ENCODE measurements around the gene IL17RB.

Gene IL17RB

DNA sequence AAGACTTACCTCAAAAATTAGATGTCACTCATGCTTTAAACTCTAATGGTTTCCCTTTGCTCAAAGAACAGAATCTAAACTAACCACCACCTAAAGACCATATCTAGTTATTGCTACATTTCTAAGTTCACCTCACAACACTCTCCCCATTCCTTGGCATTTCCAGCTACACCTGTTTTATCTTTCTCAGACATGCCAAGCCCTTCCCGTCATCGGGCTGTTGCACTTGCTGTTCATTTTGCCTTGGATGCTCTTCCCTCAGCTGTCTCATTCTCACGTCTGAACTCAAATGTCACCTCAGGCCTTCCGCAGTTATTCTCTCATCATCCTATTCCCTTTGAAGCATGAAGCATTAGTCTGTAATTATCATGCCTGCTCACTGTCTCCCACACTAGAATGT lies 36.6 kb downstream of the IL17RB start:
- H3K4me3 ChIP-seq (ENCODE audit: low read length) = no peak overlapping the region
- H3K27me3 ChIP-seq (ENCODE audit: control insufficient read depth, low read length) = no peaks in the 10 kb centered on the region
- H3K79me2 ChIP-seq (ENCODE audit: control insufficient read depth, low read length) = peaks cover 27% of the 10 kb centered on the region
- no peaks in the 10 kb centered on the region for H3K9me3 ChIP-seq (ENCODE audit: control insufficient read depth, insufficient read depth, low read length)
- TF ChIP-seq, protein P1, sequence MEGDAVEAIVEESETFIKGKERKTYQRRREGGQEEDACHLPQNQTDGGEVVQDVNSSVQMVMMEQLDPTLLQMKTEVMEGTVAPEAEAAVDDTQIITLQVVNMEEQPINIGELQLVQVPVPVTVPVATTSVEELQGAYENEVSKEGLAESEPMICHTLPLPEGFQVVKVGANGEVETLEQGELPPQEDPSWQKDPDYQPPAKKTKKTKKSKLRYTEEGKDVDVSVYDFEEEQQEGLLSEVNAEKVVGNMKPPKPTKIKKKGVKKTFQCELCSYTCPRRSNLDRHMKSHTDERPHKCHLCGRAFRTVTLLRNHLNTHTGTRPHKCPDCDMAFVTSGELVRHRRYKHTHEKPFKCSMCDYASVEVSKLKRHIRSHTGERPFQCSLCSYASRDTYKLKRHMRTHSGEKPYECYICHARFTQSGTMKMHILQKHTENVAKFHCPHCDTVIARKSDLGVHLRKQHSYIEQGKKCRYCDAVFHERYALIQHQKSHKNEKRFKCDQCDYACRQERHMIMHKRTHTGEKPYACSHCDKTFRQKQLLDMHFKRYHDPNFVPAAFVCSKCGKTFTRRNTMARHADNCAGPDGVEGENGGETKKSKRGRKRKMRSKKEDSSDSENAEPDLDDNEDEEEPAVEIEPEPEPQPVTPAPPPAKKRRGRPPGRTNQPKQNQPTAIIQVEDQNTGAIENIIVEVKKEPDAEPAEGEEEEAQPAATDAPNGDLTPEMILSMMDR (IDR thresholded peaks at IDR 0.05; ENCODE audit: low read depth, low read length, poor library complexity, severe bottlenecking) = no peak
- no peak for TF ChIP-seq EZH2phosphoT487 (IDR thresholded peaks at IDR 0.05; ENCODE audit: borderline replicate concordance, low read length)
- H3K36me3 ChIP-seq (ENCODE audit: control insufficient read depth, low read length) = peaks cover 81% of the 10 kb centered on the region
- peaks cover 17% of the 10 kb centered on the region for H3F3A ChIP-seq (ENCODE audit: control insufficient read depth, insufficient read depth)
- H3K27ac ChIP-seq (ENCODE audit: low read depth, low read length) = no peak overlapping the region
- H3K9me2 ChIP-seq (replicated peaks; ENCODE audit: control insufficient read depth, low read length) = no peaks in the 10 kb centered on the region
- no peaks in the 10 kb centered on the region for H4K20me1 ChIP-seq (ENCODE audit: control insufficient read depth, insufficient read depth, low read depth, low read length)
- H3K4me2 ChIP-seq (ENCODE audit: low read length) = no peak overlapping the region
- H3K4me1 ChIP-seq (ENCODE audit: control insufficient read depth, low read length) = peaks cover 17% of the 10 kb centered on the region

DNA sequence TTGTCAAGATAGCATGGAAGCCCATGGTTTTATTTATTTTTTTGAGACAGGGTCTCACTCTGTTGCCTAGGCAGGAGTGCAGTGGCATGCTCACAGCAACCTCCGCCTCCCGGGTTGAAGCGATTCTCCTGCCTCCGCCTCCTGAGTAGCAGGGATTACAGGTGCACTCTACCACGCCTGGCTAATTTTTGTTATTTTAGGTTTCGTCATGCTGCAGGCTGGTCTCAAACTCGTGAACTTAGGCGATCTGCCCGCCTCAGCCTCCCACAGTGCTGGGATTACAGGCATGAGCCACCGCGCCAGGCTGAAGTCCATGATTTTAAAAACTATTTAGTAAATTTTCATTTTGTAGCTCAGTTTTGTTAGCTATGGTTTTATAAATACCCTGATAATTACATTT lies 38.3 kb downstream of the IL17RB start:
- H3F3A ChIP-seq (ENCODE audit: control insufficient read depth, insufficient read depth) = peaks cover 17% of the 10 kb centered on the region
- peaks cover 43% of the 10 kb centered on the region for H3K79me2 ChIP-seq (ENCODE audit: control insufficient read depth, low read length)
- no peaks in the 10 kb centered on the region for H3K27me3 ChIP-seq (ENCODE audit: control insufficient read depth, low read length)
- TF ChIP-seq, protein P1 (IDR thresholded peaks at IDR 0.05; ENCODE audit: low read depth, low read length, poor library complexity, severe bottlenecking) = no peak
- TF ChIP-seq EZH2phosphoT487 (IDR thresholded peaks at IDR 0.05; ENCODE audit: borderline replicate concordance, low read length) = no peak
- H3K27ac ChIP-seq (ENCODE audit: low read depth, low read length) = no peak overlapping the region
- H4K20me1 ChIP-seq (ENCODE audit: control insufficient read depth, insufficient read depth, low read depth, low read length) = no peaks in the 10 kb centered on the region; the same call in 1 of the 2 replicates
- H3K9me2 ChIP-seq (replicated peaks; ENCODE audit: control insufficient read depth, low read length) = no peaks in the 10 kb centered on the region
- no peaks in the 10 kb centered on the region for H3K9me3 ChIP-seq (ENCODE audit: control insufficient read depth, insufficient read depth, low read length)
- peaks cover 21% of the 10 kb centered on the region for H3K4me1 ChIP-seq (ENCODE audit: control insufficient read depth, low read length)
- peaks cover 76% of the 10 kb centered on the region for H3K36me3 ChIP-seq (ENCODE audit: control insufficient read depth, low read length)
- H3K4me2 ChIP-seq (ENCODE audit: low read length) = no peak overlapping the region
- no peak overlapping the region for H3K4me3 ChIP-seq (ENCODE audit: low read length)

DNA sequence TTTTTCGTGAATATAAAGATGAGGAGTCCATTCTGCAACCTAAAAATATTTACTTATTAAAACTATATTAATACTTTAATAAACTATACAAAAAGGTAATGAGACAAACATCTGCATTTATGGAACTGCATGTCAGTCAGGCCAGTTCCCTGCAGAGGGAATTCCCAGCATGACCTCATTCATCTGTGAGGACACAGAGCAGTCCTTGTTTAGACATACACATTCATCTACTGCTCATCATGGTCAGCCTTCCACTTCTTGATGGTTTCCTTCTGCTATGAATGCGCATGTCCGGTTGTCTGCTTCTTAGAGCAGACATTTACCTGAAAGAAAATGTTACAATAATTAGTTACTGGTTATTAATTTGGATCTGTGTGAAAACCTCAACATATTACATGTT lies 38.9 kb downstream of the IL17RB start:
- Histone ChIP-seq H3K4me1 (ENCODE audit: control insufficient read depth, low read length) (peaks cover 26% of the 10 kb centered on the region), H4K20me1 (ENCODE audit: control insufficient read depth, insufficient read depth, low read depth, low read length) (no peaks in the 10 kb centered on the region; the same call in 1 of the 2 replicates), H3K9me2 (replicated peaks; ENCODE audit: control insufficient read depth, low read length) (no peaks in the 10 kb centered on the region), H3K9me3 (ENCODE audit: control insufficient read depth, insufficient read depth, low read length) (no peaks in the 10 kb centered on the region), H3K27ac (ENCODE audit: low read depth, low read length) (no peak overlapping the region), H3K4me2 (ENCODE audit: low read length) (no peak overlapping the region), H3K27me3 (ENCODE audit: control insufficient read depth, low read length) (no peaks in the 10 kb centered on the region), H3K79me2 (ENCODE audit: control insufficient read depth, low read length) (peaks cover 43% of the 10 kb centered on the region), H3F3A (ENCODE audit: control insufficient read depth, insufficient read depth) (peaks cover 17% of the 10 kb centered on the region), H3K36me3 (ENCODE audit: control insufficient read depth, low read length) (peaks cover 75% of the 10 kb centered on the region), H3K4me3 (ENCODE audit: low read length) (no peak overlapping the region)
- TF ChIP-seq, protein P1 (IDR thresholded peaks at IDR 0.05; ENCODE audit: low read depth, low read length, poor library complexity, severe bottlenecking) = no peak
- TF ChIP-seq EZH2phosphoT487 (IDR thresholded peaks at IDR 0.05; ENCODE audit: borderline replicate concordance, low read length) = no peak

Measured in DOHH2 (cell line).